CD8-positive, alpha-beta memory T cell (primary cell): ENCODE measurements around the gene ASCC3. TPM values are rescaled to one million over a fixed set of nuclear protein-coding genes. Genes with fewer than 3 reads are reported as not detected.

ENCODE experiments used
- CTCF ChIA-PET: fragments of 350-600 bp; sonication (Branson Sonifier 250); formaldehyde crosslinking; loops from one replicate; lab custom pipeline; 2021; ENCODE audit warnings: antibody characterized with exemption; lab: Charles Lee
- POLR2A ChIA-PET: fragments of 350-600 bp; sonication (Branson Sonifier 250); formaldehyde crosslinking; loops from one replicate; lab custom pipeline; 2021; ENCODE audit warnings: antibody characterized with exemption; lab: Charles Lee
- DNase-seq, 5 donors: peaks; one replicate each; pipeline versions ENCODE4 v3.0.0 to v3.0.0-alpha.2; 2020 to 2022; ENCODE audit warnings: mixed read lengths in 1 of 5
- H3K27ac ChIP-seq: one replicate; pipeline ENCODE4 v1.7.0; 2013; ENCODE audit warnings: low read depth, mild to moderate bottlenecking, low read length, moderate library complexity
- H3K27me3 ChIP-seq: 2 replicates; pipeline ENCODE4 v1.7.0; 2013; ENCODE audit warnings: low read length, mild to moderate bottlenecking; ENCODE audit not compliant: insufficient read depth, poor library complexity, severe bottlenecking
- H3K36me3 ChIP-seq: 2 replicates; pipeline ENCODE4 v1.7.0; 2013; ENCODE audit warnings: mild to moderate bottlenecking, low read length, moderate library complexity; ENCODE audit not compliant: insufficient read depth
- H3K4me1 ChIP-seq: 2 replicates; pipeline ENCODE4 v1.7.0; 2013; ENCODE audit warnings: mild to moderate bottlenecking, low read length, moderate library complexity; ENCODE audit not compliant: insufficient read depth
- H3K4me3 ChIP-seq: 2 replicates; pipeline ENCODE4 v1.7.0; 2013; ENCODE audit warnings: mild to moderate bottlenecking, low read length
- H3K9me3 ChIP-seq: 2 replicates; pipeline ENCODE4 v1.7.0; 2013; ENCODE audit warnings: mild to moderate bottlenecking, low read length
- H3K27ac Mint-ChIP-seq, 8 donors: one replicate each; pipeline ENCODE4 v1.8.0; 2020 to 2021; ENCODE audit warnings: mixed read lengths in 8 of 8, mild to moderate bottlenecking in 6 of 8, inconsistent platforms in 3 of 8, moderate library complexity in 3 of 8
- H3K27me3 Mint-ChIP-seq, 2 donors: one replicate each; pipeline ENCODE4 v1.8.0; 2020 to 2021; ENCODE audit warnings: mixed read lengths in 2 of 2, mild to moderate bottlenecking in 1 of 2, moderate library complexity in 1 of 2
- H3K36me3 Mint-ChIP-seq, 3 donors: one replicate each; pipeline ENCODE4 v1.8.0; 2020 to 2021; ENCODE audit warnings: mixed read lengths in 3 of 3, inconsistent platforms in 1 of 3, mild to moderate bottlenecking in 1 of 3
- H3K4me1 Mint-ChIP-seq, 3 donors: one replicate each; pipeline ENCODE4 v1.8.0; 2020 to 2021; ENCODE audit warnings: mixed read lengths in 3 of 3, inconsistent platforms in 1 of 3, mild to moderate bottlenecking in 1 of 3
- H3K4me3 Mint-ChIP-seq, 7 donors: one replicate each; pipeline ENCODE4 v1.8.0; 2020 to 2021; ENCODE audit warnings: mixed read lengths in 7 of 7, mild to moderate bottlenecking in 6 of 7, moderate library complexity in 4 of 7, inconsistent platforms in 2 of 7
- H3K9me3 Mint-ChIP-seq, 5 donors: one replicate each; pipeline ENCODE4 v1.8.0; 2020 to 2022; ENCODE audit warnings: mixed read lengths in 5 of 5, mild to moderate bottlenecking in 3 of 5, moderate library complexity in 2 of 5, inconsistent platforms in 1 of 5
- polyA plus RNA-seq: library from polyadenylated mRNA; unstranded; fragments of 300-500 nt; fragmentation: Illumina TruSeq; gene quantifications from one replicate; pipeline ENCODE4 v1.2.3, GENCODE V29; 2021
- total RNA-seq, 2 experiments: library from RNA; stranded (reverse); gene quantifications; one replicate each; pipeline ENCODE4 v1.2.3, GENCODE V29; 2021

ASCC3 gene
- total and polyA plus RNA-seq, 3 experiments from 2014 or later = 26.8 to 65.1 (median 64.0) TPM

DNA sequence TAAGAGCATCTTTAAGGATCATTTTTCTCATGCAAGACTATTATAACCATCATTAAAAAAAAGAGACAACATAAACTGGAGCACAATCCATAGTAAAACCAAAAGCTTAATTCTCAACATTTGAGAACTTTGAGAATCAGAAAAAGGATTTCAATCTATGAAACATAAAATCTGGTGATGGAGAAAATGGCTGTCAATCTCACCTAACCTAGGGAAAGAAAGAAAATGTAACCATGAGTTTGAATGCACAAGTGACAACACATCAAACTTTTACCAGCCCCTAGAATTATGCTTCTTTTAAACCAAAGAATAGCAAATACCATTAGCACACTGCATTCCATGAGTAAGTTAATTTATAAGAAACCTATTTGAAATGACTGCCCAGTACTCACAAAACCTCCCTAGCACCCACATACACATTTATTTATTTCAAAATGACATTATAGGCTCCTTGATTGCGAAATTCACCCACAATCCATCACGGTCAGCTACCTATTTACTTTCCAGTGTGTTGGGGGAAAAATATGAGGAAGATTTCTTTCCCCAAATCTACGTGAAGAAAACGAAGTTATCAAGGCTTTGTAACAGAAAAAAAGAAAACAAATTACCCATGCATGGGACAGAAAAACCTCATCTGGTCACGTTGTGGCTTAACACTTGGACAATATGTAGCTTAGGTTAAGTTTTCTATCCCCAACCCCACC lies 828 bp downstream of the ASCC3 start:
- CTCF ChIA-PET = interaction anchor here (1.1 kb wide), 1 partner anchor 10 kb away, joined by 4 read pairs; no protein-coding TSS in a partner anchor
- Mint-ChIP-seq H3K9me3 (no peaks in the 10 kb centered on the region), H3K4me1 (peaks cover 51 to 70% (median 69%) of the 10 kb centered on the region in 3 donors), H3K36me3 (peaks cover 0 to 11% (median 6%) of the 10 kb centered on the region in 3 donors), H3K27me3 (peaks cover 0 to 2% of the 10 kb centered on the region in 2 donors), H3K27ac (peak overlapping the region; percentile 96 to 100 (median 99)), H3K4me3 (peak overlapping the region; percentile 98 to 100 (median 100))
- DNase-seq = no peak
- H3K4me1 ChIP-seq = peaks cover 33% of the 10 kb centered on the region
- POLR2A ChIA-PET = no interaction called here
- H3K27ac ChIP-seq = peak overlapping the region; percentile 92
- no peaks in the 10 kb centered on the region for H3K9me3 ChIP-seq
- H3K4me3 ChIP-seq = peak overlapping the region; percentile 76
- no peaks in the 10 kb centered on the region for H3K27me3 ChIP-seq
- H3K36me3 ChIP-seq = no peaks in the 10 kb centered on the region

DNA sequence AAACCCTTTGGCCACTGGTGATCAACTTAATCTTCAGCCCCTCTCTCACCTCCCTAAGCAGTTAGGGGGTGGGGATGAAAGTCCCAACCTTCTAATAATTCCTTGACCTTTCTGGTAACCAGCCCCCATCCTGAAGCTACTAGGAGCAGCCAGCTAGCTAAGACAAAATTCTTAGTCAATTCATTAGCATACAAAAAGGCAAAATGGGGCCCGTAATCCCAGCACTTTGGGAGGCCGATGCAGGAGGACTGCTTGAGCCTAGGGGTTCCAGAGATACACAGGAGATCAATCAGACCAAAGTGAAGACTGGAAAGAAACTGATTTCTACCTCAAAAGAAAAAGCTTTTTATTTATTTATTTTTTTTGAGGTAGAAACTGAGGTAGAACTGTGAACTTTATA lies 1.8 kb downstream of the ASCC3 start:
- peaks cover 0 to 2% of the 10 kb centered on the region in 2 donors for H3K27me3 Mint-ChIP-seq
- ChIA-PET POLR2A (no interaction called here), CTCF (no interaction called here)
- Histone ChIP-seq H3K4me3 (no peak overlapping the region), H3K36me3 (no peaks in the 10 kb centered on the region), H3K27ac (no peak overlapping the region), H3K4me1 (peaks cover 33% of the 10 kb centered on the region), H3K27me3 (no peaks in the 10 kb centered on the region), H3K9me3 (no peaks in the 10 kb centered on the region)
- no peaks in the 10 kb centered on the region for H3K9me3 Mint-ChIP-seq
- peak overlapping the region in 6 of 8 donors; percentile 14 to 96 (median 70) for H3K27ac Mint-ChIP-seq
- H3K4me3 Mint-ChIP-seq = peak overlapping the region in 5 of 7 donors; percentile 16 to 100 (median 55)
- peaks cover 0 to 11% (median 6%) of the 10 kb centered on the region in 3 donors for H3K36me3 Mint-ChIP-seq
- H3K4me1 Mint-ChIP-seq = peaks cover 58 to 80% (median 79%) of the 10 kb centered on the region in 3 donors
- no peak for DNase-seq

DNA sequence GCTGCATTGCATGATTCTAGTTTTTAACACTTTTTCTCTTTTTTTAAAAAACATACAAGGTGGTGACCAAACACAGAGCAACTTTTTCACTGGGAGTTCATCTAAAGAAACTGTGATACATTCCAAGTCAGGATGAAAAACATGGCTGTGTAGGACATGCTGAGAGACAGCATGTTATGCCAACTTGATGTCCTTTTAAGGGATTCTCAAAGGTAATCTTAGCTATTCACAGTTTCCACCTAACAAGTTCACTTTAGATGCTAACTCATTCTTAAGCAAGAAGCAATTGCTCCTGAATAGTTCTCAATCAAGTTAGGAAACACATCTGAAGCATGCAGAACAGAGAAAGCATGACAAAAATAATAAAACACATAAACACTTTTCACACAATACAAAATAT lies 3.3 kb downstream of the ASCC3 start:
- Mint-ChIP-seq H3K9me3 (no peaks in the 10 kb centered on the region), H3K36me3 (peaks cover 4 to 15% (median 12%) of the 10 kb centered on the region in 3 donors), H3K4me1 (peaks cover 66 to 92% (median 91%) of the 10 kb centered on the region in 3 donors), H3K27ac (peak overlapping the region in 1 of 8 donors; percentile 33), H3K4me3 (peak overlapping the region in 1 of 7 donors; percentile 100), H3K27me3 (peaks cover 0 to 2% of the 10 kb centered on the region in 2 donors)
- Histone ChIP-seq H3K9me3 (no peaks in the 10 kb centered on the region), H3K4me3 (no peak overlapping the region), H3K27me3 (no peaks in the 10 kb centered on the region), H3K36me3 (no peaks in the 10 kb centered on the region), H3K4me1 (peaks cover 33% of the 10 kb centered on the region), H3K27ac (no peak overlapping the region)
- ChIA-PET CTCF (no interaction called here), POLR2A (no interaction called here)
- no peak for DNase-seq

DNA sequence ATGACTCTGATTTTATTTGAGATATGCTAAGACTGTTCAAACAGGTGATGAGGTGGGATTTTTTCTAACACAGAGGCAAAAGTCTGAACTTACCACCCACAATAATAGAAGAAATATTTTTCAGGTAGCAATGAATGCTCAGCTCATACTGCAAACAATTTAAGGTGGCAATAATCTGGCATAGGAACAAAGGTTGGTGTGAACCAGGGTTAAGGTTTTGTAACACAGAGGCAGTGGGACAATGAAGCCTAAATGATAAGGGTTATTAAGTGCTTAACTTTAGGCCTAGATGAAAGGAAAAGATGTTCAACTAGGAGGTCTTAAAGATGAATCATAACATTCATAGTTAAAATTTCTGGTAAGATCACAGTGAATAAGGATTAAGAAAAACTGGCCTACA lies 4.9 kb downstream of the ASCC3 start:
- H3K36me3 Mint-ChIP-seq = peaks cover 4 to 21% (median 14%) of the 10 kb centered on the region in 3 donors
- no peaks in the 10 kb centered on the region for H3K9me3 ChIP-seq

DNA sequence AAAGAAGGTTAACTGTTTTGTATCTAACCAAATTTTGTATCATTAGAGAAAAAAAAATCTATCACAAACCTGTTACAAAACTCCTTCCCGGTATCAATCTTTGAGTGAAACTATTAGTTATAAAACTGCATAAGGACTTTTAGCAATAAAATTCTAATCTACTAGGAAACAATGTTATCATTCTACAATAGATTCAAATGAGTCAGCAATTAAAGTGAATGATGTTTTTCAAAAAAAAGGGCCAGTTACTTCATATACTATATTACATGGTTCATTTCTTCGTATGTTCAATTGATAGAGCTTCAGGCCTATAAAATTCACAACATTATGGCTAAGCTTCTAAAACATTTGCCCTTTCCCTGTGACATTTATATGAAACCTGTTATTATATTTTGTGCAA lies 15.6 kb downstream of the ASCC3 start:
- Histone ChIP-seq H3K4me3 (no peak overlapping the region), H3K9me3 (no peaks in the 10 kb centered on the region), H3K27me3 (no peaks in the 10 kb centered on the region), H3K27ac (no peak overlapping the region), H3K36me3 (peaks cover 17% of the 10 kb centered on the region), H3K4me1 (no peaks in the 10 kb centered on the region)
- Mint-ChIP-seq H3K4me1 (peaks cover 10 to 17% (median 15%) of the 10 kb centered on the region in 3 donors), H3K36me3 (peaks cover 22 to 72% (median 29%) of the 10 kb centered on the region in 3 donors), H3K27ac (no peak overlapping the region), H3K9me3 (no peaks in the 10 kb centered on the region), H3K27me3 (no peaks in the 10 kb centered on the region), H3K4me3 (no peak overlapping the region)
- ChIA-PET POLR2A (no interaction called here), CTCF (no interaction called here)
- DNase-seq = no peak

More for the DNA sequence above, 4.9 kb downstream of the ASCC3 start:
- peaks cover 0 to 2% of the 10 kb centered on the region in 2 donors for H3K27me3 Mint-ChIP-seq
- peaks cover 26% of the 10 kb centered on the region for H3K4me1 ChIP-seq
- no peak overlapping the region for H3K27ac ChIP-seq
- H3K36me3 ChIP-seq = no peaks in the 10 kb centered on the region
- POLR2A ChIA-PET = no interaction called here
- H3K4me3 Mint-ChIP-seq = peak overlapping the region in 1 of 7 donors; percentile 35
- H3K27ac Mint-ChIP-seq = peak overlapping the region in 4 of 8 donors; percentile 2 to 5 (median 5)
- H3K4me3 ChIP-seq = no peak overlapping the region
- CTCF ChIA-PET = no interaction called here
- H3K4me1 Mint-ChIP-seq = peaks cover 62 to 92% (median 86%) of the 10 kb centered on the region in 3 donors
- H3K27me3 ChIP-seq = no peaks in the 10 kb centered on the region
- no peaks in the 10 kb centered on the region for H3K9me3 Mint-ChIP-seq
- DNase-seq = no peak

DNA sequence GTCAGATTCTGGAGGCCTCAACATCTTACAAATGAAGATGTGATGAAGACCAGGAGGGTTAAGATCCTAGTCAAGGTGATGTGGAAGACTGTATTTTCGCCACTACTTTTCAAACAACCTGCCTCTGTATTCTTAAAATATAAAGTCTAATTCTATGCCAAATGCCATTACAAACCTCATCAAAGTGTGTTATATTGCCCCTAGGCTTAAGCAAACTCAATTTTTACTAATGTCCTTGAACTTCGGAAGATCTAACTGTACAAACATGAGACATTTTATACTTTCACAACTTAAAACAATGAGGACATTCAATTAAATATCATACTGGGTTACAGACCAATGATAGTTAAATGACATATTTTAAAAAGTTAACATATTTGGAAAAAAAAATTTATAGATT lies 19.1 kb downstream of the ASCC3 start:
- peaks cover 0 to 7% (median 4%) of the 10 kb centered on the region in 5 donors for H3K9me3 Mint-ChIP-seq
- peaks cover 0 to 1% (median 0%) of the 10 kb centered on the region in 3 donors for H3K4me1 Mint-ChIP-seq
- no peaks in the 10 kb centered on the region for H3K9me3 ChIP-seq
- no peak for DNase-seq
- H3K36me3 Mint-ChIP-seq = peaks cover 40 to 71% (median 47%) of the 10 kb centered on the region in 3 donors
- no peak overlapping the region for H3K27ac Mint-ChIP-seq
- H3K4me3 Mint-ChIP-seq = no peak overlapping the region
- peaks cover 12% of the 10 kb centered on the region for H3K36me3 ChIP-seq
- H3K27me3 ChIP-seq = no peaks in the 10 kb centered on the region
- POLR2A ChIA-PET = no interaction called here
- H3K4me3 ChIP-seq = no peak overlapping the region
- CTCF ChIA-PET = no interaction called here
- no peaks in the 10 kb centered on the region for H3K4me1 ChIP-seq
- H3K27me3 Mint-ChIP-seq = no peaks in the 10 kb centered on the region
- H3K27ac ChIP-seq = no peak overlapping the region

DNA sequence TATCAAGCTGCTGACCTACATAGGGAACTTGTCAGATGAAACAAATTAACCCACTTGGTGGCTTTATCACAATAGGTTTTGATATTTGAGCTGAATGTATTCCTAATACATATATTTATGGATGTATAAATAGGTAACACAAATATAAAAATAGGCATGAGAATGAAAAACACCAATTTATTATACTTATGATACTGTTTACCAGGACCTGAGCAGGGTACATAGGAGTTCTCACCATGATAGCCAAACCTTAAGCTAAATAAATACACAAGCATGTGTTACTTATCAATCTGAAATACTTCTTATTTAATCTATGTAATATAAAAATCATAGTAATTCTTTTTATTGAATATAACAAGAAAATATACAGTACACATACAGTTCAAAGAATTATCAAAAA lies 25.0 kb downstream of the ASCC3 start:
- ChIA-PET POLR2A (no interaction called here), CTCF (no interaction called here)
- Mint-ChIP-seq H3K4me3 (no peak overlapping the region), H3K36me3 (peaks cover 29 to 57% (median 46%) of the 10 kb centered on the region in 3 donors), H3K27ac (no peak overlapping the region), H3K4me1 (peaks cover 8 to 17% (median 13%) of the 10 kb centered on the region in 3 donors), H3K9me3 (peaks cover 0 to 12% (median 8%) of the 10 kb centered on the region in 5 donors), H3K27me3 (no peaks in the 10 kb centered on the region)
- Histone ChIP-seq H3K9me3 (no peaks in the 10 kb centered on the region), H3K27me3 (no peaks in the 10 kb centered on the region), H3K36me3 (peaks cover 4% of the 10 kb centered on the region), H3K4me1 (no peaks in the 10 kb centered on the region), H3K4me3 (no peak overlapping the region), H3K27ac (no peak overlapping the region)
- no peak for DNase-seq

DNA sequence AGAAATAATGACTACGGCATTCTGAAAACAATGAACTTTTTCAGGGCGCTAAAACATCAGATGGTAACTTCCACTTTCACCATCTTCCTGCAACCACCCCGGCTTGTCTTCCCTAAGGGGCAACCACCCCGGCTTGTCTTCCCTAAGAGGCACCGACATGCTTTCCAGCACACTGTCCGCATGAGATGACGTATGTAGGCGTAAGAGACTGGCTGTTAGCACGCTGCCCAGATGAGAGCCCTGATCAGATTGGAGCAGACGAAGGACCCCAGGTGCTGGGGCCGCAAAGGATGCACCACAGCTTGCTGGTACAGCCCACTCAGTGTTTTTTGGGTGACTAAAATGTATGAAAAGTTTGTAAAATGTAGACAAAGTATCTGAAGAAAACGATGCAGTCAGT lies 29.3 kb downstream of the ASCC3 start:
- peaks cover 16 to 33% (median 23%) of the 10 kb centered on the region in 3 donors for H3K36me3 Mint-ChIP-seq
- ChIA-PET POLR2A (no interaction called here), CTCF (no interaction called here)
- H3K4me1 Mint-ChIP-seq = peaks cover 22 to 38% (median 35%) of the 10 kb centered on the region in 3 donors
- H3K4me3 ChIP-seq = no peak overlapping the region
- no peak overlapping the region for H3K27ac Mint-ChIP-seq
- H3K4me3 Mint-ChIP-seq = no peak overlapping the region
- no peaks in the 10 kb centered on the region for H3K4me1 ChIP-seq
- peaks cover 5% of the 10 kb centered on the region for H3K36me3 ChIP-seq
- DNase-seq = no peak
- H3K9me3 Mint-ChIP-seq = peaks cover 0 to 4% (median 2%) of the 10 kb centered on the region in 5 donors
- no peak overlapping the region for H3K27ac ChIP-seq
- H3K27me3 Mint-ChIP-seq = no peaks in the 10 kb centered on the region
- H3K27me3 ChIP-seq = no peaks in the 10 kb centered on the region
- H3K9me3 ChIP-seq = no peaks in the 10 kb centered on the region
